Measurements from ENCODE around the gene PFKL. TPM values are rescaled to one million over a fixed set of nuclear protein-coding genes. Genes with fewer than 3 reads are reported as not detected.

The PFKL gene
- total and polyA plus RNA-seq, 4 donors, result 48.0 to 115 (median 103) TPM

DNA sequence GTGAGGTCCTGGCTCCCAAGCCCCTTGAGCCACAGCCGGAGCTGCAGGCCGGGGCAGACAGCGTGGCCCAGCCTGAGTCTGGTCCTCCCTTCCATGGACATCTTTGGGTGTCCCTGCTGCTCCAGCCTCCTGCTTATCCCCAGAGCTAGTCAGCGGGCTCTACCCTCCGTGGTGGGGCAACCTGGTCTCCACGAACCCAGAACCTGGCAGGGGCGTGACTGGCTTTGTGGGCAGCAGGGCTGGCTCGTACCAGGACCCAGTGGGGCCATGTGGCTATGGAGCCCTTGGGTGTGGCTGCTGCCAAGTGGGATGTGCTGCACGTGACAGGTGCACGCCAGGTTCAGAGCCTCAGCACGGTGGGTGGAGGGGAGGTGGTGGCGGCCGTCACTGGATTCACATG is 21.0 kb downstream of the PFKL start:
- 93% methylated on average over 13 of the region's 13 CpGs for WGBS, 2 donors
- H3K27me3 ChIP-seq (ENCODE audit: control insufficient read depth in 1 of 2, insufficient read depth in 2 of 2, low read length in 1 of 2), result no peaks in the 10 kb centered on the region
- no peak overlapping the region for H3K4me3 ChIP-seq (ENCODE audit: low read length in 2 of 2)
- intact Hi-C loops (cut with DNase I), result no loop called here
- ATAC-seq (ENCODE audit: low FRiP score) (no peak), DNase-seq (no peak)
- no peaks in the 10 kb centered on the region for H3K9me3 ChIP-seq (ENCODE audit: control insufficient read depth, low read length)
- no peak overlapping the region for H3K27ac ChIP-seq (ENCODE audit: low read depth in 1 of 2, low read length in 2 of 2)
- H3K4me1 ChIP-seq (ENCODE audit: control insufficient read depth in 1 of 2, insufficient read depth in 2 of 2, low read length in 2 of 2), result no peaks in the 10 kb centered on the region
- H3K36me3 ChIP-seq (ENCODE audit: control insufficient read depth in 1 of 2, insufficient read depth in 2 of 2, low read length in 1 of 2), result no peaks in the 10 kb centered on the region

GRCh38 chr21:44321846-44322450 is 22.1 kb downstream of the PFKL start:
- Histone ChIP-seq H3K9me3 (ENCODE audit: control insufficient read depth, low read length) (no peaks in the 10 kb centered on the region), H3K27ac (ENCODE audit: low read depth in 1 of 2, low read length in 2 of 2) (no peak overlapping the region), H3K36me3 (ENCODE audit: control insufficient read depth in 1 of 2, insufficient read depth in 2 of 2, low read length in 1 of 2) (no peaks in the 10 kb centered on the region), H3K4me1 (ENCODE audit: control insufficient read depth in 1 of 2, insufficient read depth in 2 of 2, low read length in 2 of 2) (no peaks in the 10 kb centered on the region), H3K4me3 (ENCODE audit: low read length in 2 of 2) (no peak overlapping the region), H3K27me3 (ENCODE audit: control insufficient read depth in 1 of 2, insufficient read depth in 2 of 2, low read length in 1 of 2) (no peaks in the 10 kb centered on the region)
- ATAC-seq (ENCODE audit: low FRiP score) (no peak), DNase-seq (no peak)
- intact Hi-C loops (cut with DNase I), result no loop called here
- WGBS, 2 donors, result 92 to 93% methylated on average over 21 to 23 of the region's 23 CpGs

GRCh38 chr21:44322621-44323325 is 22.9 kb downstream of the PFKL start:
- no peak for ATAC-seq (ENCODE audit: low FRiP score)
- WGBS, 2 donors, result 92% methylated on average over 38 of the region's 38 CpGs

GRCh38 chr21:44323591-44323990 is 23.7 kb downstream of the PFKL start:
- no peaks in the 10 kb centered on the region for H3K27me3 ChIP-seq (ENCODE audit: control insufficient read depth in 1 of 2, insufficient read depth in 2 of 2, low read length in 1 of 2)
- 81 to 87% methylated on average over 20 of the region's 20 CpGs for WGBS, 2 donors
- H3K27ac ChIP-seq (ENCODE audit: low read depth in 1 of 2, low read length in 2 of 2), result no peak overlapping the region
- no peak for ATAC-seq (ENCODE audit: low FRiP score)
- intact Hi-C loops (cut with DNase I), result no loop called here
- no peaks in the 10 kb centered on the region for H3K4me1 ChIP-seq (ENCODE audit: control insufficient read depth in 1 of 2, insufficient read depth in 2 of 2, low read length in 2 of 2)
- no peaks in the 10 kb centered on the region for H3K9me3 ChIP-seq (ENCODE audit: control insufficient read depth, low read length)
- no peak overlapping the region for H3K4me3 ChIP-seq (ENCODE audit: low read length in 2 of 2)
- DNase-seq, result no peak
- H3K36me3 ChIP-seq (ENCODE audit: control insufficient read depth in 1 of 2, insufficient read depth in 2 of 2, low read length in 1 of 2), result no peaks in the 10 kb centered on the region

More at GRCh38 chr21:44322621-44323325, 22.9 kb downstream of the PFKL start:
- H3K36me3 ChIP-seq (ENCODE audit: control insufficient read depth in 1 of 2, insufficient read depth in 2 of 2, low read length in 1 of 2), result no peaks in the 10 kb centered on the region
- intact Hi-C loops (cut with DNase I), result no loop called here
- no peak overlapping the region for H3K4me3 ChIP-seq (ENCODE audit: low read length in 2 of 2)
- no peaks in the 10 kb centered on the region for H3K9me3 ChIP-seq (ENCODE audit: control insufficient read depth, low read length)
- H3K4me1 ChIP-seq (ENCODE audit: control insufficient read depth in 1 of 2, insufficient read depth in 2 of 2, low read length in 2 of 2), result no peaks in the 10 kb centered on the region
- no peak for DNase-seq
- no peak overlapping the region for H3K27ac ChIP-seq (ENCODE audit: low read depth in 1 of 2, low read length in 2 of 2)
- H3K27me3 ChIP-seq (ENCODE audit: control insufficient read depth in 1 of 2, insufficient read depth in 2 of 2, low read length in 1 of 2), result no peaks in the 10 kb centered on the region

DNA sequence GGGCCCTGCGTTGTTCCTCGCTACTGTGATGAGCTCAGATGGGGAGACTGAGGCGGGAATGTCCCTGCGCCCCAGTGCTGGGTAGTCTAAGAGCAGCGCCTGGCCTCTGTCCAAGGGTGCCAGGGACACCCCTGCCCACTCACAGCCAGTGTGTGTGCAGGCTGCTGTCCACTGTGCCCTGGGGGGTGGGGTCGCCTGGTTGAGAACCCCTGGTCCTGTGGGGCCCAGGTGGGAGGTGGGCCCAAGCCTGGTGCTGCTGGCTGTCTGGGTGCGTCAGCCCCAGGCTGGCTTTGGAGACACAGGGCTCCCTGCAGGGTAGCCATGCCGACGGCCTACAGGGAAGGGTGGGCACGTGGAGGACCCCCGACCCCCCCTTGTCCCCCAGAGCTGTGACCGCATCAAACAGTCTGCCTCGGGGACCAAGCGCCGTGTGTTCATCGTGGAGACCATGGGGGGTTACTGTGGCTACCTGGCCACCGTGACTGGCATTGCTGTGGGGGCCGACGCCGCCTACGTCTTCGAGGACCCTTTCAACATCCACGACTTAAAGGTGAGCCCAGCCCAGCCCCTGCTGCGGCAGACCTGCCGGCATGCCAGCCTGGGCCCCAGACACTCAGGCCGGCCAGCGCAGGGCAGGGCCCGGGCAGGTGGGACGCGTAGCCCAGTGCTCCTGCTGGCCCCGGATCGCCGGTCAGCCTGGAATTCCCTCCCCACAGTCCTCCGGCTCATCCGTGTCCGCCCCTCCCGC is 24.4 kb downstream of the PFKL start:
- WGBS, 2 donors, result 94 to 95% methylated on average over 36 to 37 of the region's 37 CpGs
- intact Hi-C loops (cut with DNase I), result no loop called here

GRCh38 chr21:44324854-44325107 is 24.9 kb downstream of the PFKL start:
- Histone ChIP-seq H3K4me1 (ENCODE audit: control insufficient read depth in 1 of 2, insufficient read depth in 2 of 2, low read length in 2 of 2) (no peaks in the 10 kb centered on the region), H3K9me3 (ENCODE audit: control insufficient read depth, low read length) (no peaks in the 10 kb centered on the region), H3K4me3 (ENCODE audit: low read length in 2 of 2) (no peak overlapping the region), H3K27ac (ENCODE audit: low read depth in 1 of 2, low read length in 2 of 2) (no peak overlapping the region), H3K36me3 (ENCODE audit: control insufficient read depth in 1 of 2, insufficient read depth in 2 of 2, low read length in 1 of 2) (no peaks in the 10 kb centered on the region), H3K27me3 (ENCODE audit: control insufficient read depth in 1 of 2, insufficient read depth in 2 of 2, low read length in 1 of 2) (no peaks in the 10 kb centered on the region)
- WGBS, 2 donors, result 93 to 94% methylated on average over 11 of the region's 11 CpGs
- intact Hi-C loops (cut with DNase I), result no loop called here
- no peak for ATAC-seq (ENCODE audit: low FRiP score)
- DNase-seq, result no peak

More for the DNA sequence above, 24.4 kb downstream of the PFKL start:
- no peak for ATAC-seq (ENCODE audit: low FRiP score)
- Histone ChIP-seq H3K27ac (ENCODE audit: low read depth in 1 of 2, low read length in 2 of 2) (no peak overlapping the region), H3K27me3 (ENCODE audit: control insufficient read depth in 1 of 2, insufficient read depth in 2 of 2, low read length in 1 of 2) (no peaks in the 10 kb centered on the region), H3K4me3 (ENCODE audit: low read length in 2 of 2) (no peak overlapping the region), H3K9me3 (ENCODE audit: control insufficient read depth, low read length) (no peaks in the 10 kb centered on the region), H3K36me3 (ENCODE audit: control insufficient read depth in 1 of 2, insufficient read depth in 2 of 2, low read length in 1 of 2) (no peaks in the 10 kb centered on the region), H3K4me1 (ENCODE audit: control insufficient read depth in 1 of 2, insufficient read depth in 2 of 2, low read length in 2 of 2) (no peaks in the 10 kb centered on the region)
- no peak for DNase-seq

DNA sequence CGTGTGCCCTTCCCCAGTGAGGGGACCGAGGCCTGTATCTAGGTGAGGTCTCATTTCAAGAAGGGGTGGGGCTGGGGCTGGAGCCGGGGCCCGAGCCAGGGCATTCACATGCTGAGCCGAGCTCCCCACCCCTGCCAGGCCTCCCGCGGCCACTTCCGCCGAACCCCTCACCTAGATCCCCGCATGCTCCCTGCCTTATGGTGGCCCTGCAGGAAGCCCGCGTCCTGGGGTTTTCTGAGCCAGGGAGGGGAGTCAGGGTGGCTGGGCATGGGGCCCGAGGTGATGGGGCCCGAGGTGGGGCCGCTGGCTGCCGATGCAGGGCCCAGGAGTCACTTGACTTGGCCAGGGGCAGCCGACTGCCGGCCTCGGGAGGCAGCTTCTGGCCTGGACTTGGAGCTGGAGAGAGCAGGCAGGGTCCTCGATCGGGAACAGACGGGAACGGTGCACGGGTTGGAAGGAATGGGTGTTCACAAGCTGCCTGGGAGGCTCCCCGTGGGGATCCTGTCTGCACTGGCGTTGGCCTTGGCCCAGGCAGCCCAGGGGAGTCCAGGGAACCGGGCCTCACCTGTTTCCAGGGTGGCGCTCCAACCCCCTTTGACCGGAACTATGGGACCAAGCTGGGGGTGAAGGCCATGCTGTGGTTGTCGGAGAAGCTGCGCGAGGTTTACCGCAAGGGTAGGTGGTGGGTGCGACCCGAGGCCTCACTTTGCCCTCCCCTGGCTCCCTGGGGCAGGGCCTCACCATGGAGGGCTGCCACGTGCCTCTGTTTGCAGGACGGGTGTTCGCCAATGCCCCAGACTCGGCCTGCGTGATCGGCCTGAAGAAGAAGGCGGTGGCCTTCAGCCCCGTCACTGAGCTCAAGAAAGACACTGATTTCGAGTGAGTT is 25.8 kb downstream of the PFKL start:
- no peaks in the 10 kb centered on the region for H3K9me3 ChIP-seq (ENCODE audit: control insufficient read depth, low read length)
- H3K4me1 ChIP-seq (ENCODE audit: control insufficient read depth in 1 of 2, insufficient read depth in 2 of 2, low read length in 2 of 2), result no peaks in the 10 kb centered on the region
- no peaks in the 10 kb centered on the region for H3K36me3 ChIP-seq (ENCODE audit: control insufficient read depth in 1 of 2, insufficient read depth in 2 of 2, low read length in 1 of 2)
- ATAC-seq (ENCODE audit: low FRiP score), result no peak
- WGBS, 2 donors, result 86 to 89% methylated on average over 43 to 44 of the region's 44 CpGs
- intact Hi-C loops (cut with DNase I), result no loop called here
- no peak overlapping the region for H3K4me3 ChIP-seq (ENCODE audit: low read length in 2 of 2)
- no peak for DNase-seq
- no peaks in the 10 kb centered on the region for H3K27me3 ChIP-seq (ENCODE audit: control insufficient read depth in 1 of 2, insufficient read depth in 2 of 2, low read length in 1 of 2)
- H3K27ac ChIP-seq (ENCODE audit: low read depth in 1 of 2, low read length in 2 of 2), result no peak overlapping the region

- Histone ChIP-seq H3K9me3 (ENCODE audit: control insufficient read depth, low read length) (no peaks in the 10 kb centered on the region), H3K4me3 (ENCODE audit: low read length in 2 of 2) (no peak overlapping the region), H3K4me1 (ENCODE audit: control insufficient read depth in 1 of 2, insufficient read depth in 2 of 2, low read length in 2 of 2) (no peaks in the 10 kb centered on the region), H3K27me3 (ENCODE audit: control insufficient read depth in 1 of 2, insufficient read depth in 2 of 2, low read length in 1 of 2) (no peaks in the 10 kb centered on the region), H3K27ac (ENCODE audit: low read depth in 1 of 2, low read length in 2 of 2) (no peak overlapping the region), H3K36me3 (ENCODE audit: control insufficient read depth in 1 of 2, insufficient read depth in 2 of 2, low read length in 1 of 2) (no peaks in the 10 kb centered on the region)
- ATAC-seq (ENCODE audit: low FRiP score) (no peak), DNase-seq (no peak)
- intact Hi-C loops (cut with DNase I), result no loop called here
- 86 to 91% methylated on average over 13 of the region's 13 CpGs for WGBS, 2 donors
Measured at GRCh38 chr21:44326272-44326647, 26.4 kb downstream of the PFKL start.

Data from aorta (tissue), 5 donors.